H1 (cell line): ENCODE data around the gene CORO7.

Experiments used
- ASH2L ChIP-seq: fragments of 200-600, 300-600 bp; sonication (generic); IDR thresholded peaks from one replicate; pipeline ENCODE4 v1.7.1; 2017; ENCODE audit warnings: low read length
- BCL11A ChIP-seq, 2 experiments: IDR thresholded peaks; one replicate each; pipeline ENCODE4 v1.6.1; 2011; ENCODE audit warnings: low read depth in 2 of 2, low read length in 2 of 2, mild to moderate bottlenecking in 2 of 2
- CTCF ChIP-seq, 3 experiments: IDR thresholded peaks; 1 replicate in 2 of 3; 2 replicates in 1 of 3; pipeline versions ENCODE4 v1.5.1 to v1.6.1; 2011; ENCODE audit warnings: low read length in 3 of 3, mild to moderate bottlenecking in 3 of 3, inconsistent platforms in 2 of 3, low read depth in 1 of 3, moderate library complexity in 1 of 3; ENCODE audit not compliant: insufficient read depth in 1 of 3; ENCODE audit errors: control extremely low read depth in 1 of 3
- RAD21 ChIP-seq, 2 experiments: IDR thresholded peaks in 1 of 2; conservative IDR thresholded peaks in 1 of 2; 2 replicates each; pipeline ENCODE4 v1.6.1; 2011; ENCODE audit warnings: low read depth in 2 of 2, low read length in 2 of 2, improper control_type of control experiment in 1 of 2, inconsistent platforms in 1 of 2, mild to moderate bottlenecking in 1 of 2, moderate library complexity in 1 of 2

GRCh38 chr16:4358831-4359561 is 57.4 kb downstream of the CORO7 start:
- TF ChIP-seq ASH2L (no peak), CTCF (IDR thresholded peaks at IDR 0.05; ENCODE audit: control extremely low read depth in 1 of 3, insufficient read depth in 1 of 3, low read depth in 1 of 3, low read length in 3 of 3) (peak; percentile 90 to 98 (median 94)), BCL11A (IDR thresholded peaks at IDR 0.05; ENCODE audit: low read depth in 2 of 2, low read length in 2 of 2) (no peak), RAD21 (IDR thresholded peaks at IDR 0.05 in 1 of 2, conservative IDR thresholded peaks at IDR 0.05 in 1 of 2; ENCODE audit: low read depth in 2 of 2, low read length in 2 of 2) (peak; percentile 94 to 98)
